Cerebellar cortex (tissue), 1 donor: ENCODE measurements around the gene TTC23.
"Not testable (repeated sequence)": the region's sequence is repeated elsewhere in the genome, so short reads cannot be mapped to it uniquely, and the experiment has no call there.

ENCODE experiments used
- DNase-seq: peaks from one replicate; pipeline ENCODE4 v3.0.0-alpha.2; 2015; ENCODE audit warnings: low spot score

Gene TTC23

DNA sequence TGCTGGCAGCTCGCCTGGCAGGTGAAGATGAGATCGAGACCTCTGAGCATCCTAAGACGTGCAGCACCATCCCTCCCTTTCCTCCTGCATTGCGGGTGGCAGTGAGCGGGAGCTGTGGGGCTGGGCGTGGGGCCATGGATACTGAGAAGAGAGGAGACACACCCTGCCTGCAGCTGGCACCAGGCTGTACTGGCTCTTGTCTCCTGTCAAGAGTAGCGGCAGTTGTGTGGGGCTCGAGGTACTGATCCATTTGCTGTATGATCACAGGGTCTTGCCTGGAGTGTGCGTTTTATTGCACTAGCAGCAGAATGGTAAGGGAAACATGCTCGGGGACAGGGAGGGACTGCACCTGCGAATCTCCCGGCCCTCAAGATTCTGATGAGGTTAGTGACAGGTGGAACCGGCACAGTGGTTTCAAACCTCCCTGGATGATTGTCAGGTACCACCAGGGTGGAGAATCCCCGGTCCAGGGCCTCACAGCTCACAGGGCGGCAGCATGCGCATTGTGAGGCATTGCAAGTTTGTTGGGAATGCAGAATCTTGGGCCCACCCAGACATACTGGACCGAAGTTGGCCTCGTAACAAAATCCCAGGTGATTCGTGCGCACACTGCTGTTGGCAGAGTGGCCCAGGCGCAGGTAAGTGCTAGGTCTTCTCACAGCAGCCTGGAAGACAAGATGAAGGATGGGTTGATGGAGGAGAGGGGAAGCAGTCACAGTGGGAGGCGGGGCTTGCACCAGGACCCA, 130.4 kb downstream of the TTC23 start:
- no peak for DNase-seq

DNA sequence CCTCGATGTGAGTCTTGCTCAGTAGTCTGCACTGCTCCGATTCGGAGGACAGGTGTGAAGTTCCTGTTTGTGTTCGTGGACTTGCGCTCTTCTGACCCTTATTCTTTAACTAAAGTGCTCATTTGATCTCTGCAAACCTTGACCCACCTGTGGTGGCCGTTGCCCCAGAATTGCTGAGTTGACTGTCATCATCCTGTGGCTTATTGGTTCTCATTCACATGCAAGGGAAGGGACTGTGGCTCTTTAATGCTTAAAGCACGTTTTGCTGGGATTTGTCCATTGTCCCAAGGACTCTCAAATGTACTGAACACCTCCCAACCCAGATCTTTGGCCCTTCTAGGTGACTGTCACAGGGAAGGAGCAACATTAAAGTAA, 131.1 kb downstream of the TTC23 start:
- no peak for DNase-seq

DNA sequence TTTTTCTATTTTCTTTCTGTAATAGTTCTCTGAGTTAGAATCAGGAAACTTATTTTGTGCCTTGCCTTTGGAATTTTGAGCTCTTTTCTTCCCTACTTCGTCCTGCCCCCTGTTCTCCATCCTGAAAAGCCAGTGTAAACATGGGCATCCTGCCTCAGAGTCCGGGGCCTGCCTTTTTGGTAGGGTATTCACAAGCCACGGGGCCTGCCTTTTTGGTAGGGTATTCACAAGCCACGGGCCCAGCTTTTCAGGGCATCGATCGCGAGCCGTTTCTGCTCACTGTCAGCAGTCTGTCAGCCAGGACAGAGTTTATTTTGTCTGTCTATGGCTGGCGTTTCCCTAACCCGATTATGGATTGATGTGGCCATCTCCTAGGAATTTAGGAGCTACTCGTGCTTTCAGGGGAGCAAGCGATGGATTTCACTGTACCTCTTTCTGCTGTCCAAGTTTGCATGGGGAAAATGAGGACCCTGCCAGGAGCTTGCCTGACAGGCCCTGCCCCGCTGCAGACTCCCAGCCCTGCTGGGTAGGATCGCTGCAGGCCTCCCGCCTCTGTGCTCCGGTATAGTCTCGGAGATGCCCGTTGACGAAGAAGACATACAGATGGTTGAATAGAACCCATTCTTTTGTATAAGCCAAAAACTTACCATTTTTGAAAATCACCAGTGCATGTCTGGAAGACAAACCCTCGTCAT, 131.7 kb downstream of the TTC23 start:
- no peak for DNase-seq

DNA sequence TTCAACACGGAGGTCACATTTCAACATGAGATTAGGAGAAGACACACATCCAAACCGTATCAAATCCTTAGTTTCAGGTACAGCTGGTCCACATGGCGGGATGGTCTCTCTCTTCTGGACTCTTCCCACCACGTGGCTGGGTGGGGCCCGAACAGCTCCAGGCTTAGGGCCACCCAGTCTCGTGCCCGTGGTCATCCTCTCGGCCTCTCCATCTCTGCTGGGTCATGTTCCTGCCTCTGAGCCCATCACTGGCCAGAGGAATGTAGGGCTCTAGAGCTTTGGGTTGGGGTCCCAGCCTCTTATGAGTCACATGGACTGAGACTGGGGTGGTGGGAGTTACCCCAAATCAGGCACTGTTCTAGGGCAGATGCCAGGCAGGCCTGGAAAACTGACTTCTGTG, 132.3 kb downstream of the TTC23 start:
- no peak for DNase-seq

DNA sequence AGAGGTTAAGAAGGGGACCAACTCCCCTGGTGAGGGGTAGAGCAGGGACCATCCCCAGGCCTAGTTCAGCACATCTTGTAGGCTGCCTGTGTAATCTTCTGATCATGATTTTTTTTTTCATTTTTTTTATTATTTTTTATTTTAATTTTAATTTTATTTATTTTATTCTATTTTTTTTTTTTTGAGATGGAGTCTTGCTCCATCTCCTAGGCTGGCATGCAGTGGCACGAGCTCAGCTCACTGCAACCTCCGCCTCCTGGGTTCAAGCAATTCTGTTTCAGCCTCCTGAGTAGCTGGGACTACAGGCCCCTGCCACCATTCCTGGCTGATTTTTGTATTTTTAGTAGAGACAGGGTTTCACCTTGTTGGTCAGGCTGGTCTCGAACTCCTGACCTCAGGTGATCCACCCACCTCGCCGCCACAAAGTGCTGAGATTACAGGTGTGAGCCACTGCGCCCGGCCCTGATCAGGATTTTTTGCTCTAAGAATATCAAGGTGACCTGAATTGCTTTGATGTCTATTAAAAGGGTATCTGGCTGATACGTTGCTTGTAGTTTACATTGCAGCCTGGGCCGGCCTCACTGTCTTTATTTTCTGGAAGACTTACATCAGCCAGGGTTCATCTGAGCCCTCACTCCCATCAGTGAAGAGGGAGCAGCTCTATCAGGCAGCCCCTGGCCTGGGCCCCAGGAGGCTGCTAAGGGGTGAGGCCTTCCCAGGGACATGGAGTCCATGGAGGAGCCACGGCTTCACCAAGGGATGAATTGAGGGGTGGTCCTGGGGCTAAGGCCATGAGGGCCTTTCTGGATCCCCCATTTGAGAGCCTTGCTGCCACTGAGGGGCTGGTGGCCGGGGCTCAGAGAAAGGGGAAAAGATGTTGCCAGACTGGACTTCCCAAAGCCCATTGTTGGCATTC, 133.8 kb downstream of the TTC23 start:
- DNase-seq: no peak

DNA sequence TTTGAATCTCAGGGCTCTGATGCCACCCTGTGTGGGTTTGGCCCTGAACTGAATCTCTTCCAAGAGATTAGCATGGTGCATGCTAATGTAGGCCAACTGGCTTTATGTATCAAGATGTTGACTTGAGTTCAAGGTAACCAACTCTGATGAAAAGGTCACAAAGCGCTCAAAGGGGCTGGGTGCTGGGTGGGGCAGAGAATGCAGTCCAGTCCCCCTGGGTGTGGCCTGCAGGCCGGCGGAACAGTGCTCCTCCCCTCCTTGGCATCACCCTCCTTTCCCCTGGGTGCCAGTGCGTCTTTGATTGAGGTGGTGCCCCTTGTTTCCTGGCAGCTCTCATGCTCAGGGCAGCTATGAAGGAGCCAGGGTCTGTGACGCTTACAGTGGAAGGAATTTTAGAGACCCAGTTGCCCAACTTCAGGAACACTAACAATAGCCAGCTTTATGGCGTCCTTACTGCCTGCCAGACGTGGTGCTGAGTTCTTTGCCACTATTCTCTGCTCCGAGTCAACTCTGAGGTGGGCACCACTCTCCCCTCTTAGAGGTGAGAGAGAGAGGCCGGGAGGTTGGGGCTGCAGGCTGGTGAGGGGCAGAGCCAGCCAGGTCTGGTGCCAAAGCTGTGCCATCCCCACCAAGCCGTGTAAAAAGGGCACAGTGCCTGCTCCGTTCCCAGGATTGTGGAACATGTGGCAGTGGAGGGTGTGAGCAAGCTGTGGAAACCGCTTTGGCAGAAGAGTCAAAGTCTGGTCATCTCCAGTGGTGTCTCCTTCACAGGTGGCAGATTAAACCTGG, 134.7 kb downstream of the TTC23 start:
- no peak for DNase-seq

DNA sequence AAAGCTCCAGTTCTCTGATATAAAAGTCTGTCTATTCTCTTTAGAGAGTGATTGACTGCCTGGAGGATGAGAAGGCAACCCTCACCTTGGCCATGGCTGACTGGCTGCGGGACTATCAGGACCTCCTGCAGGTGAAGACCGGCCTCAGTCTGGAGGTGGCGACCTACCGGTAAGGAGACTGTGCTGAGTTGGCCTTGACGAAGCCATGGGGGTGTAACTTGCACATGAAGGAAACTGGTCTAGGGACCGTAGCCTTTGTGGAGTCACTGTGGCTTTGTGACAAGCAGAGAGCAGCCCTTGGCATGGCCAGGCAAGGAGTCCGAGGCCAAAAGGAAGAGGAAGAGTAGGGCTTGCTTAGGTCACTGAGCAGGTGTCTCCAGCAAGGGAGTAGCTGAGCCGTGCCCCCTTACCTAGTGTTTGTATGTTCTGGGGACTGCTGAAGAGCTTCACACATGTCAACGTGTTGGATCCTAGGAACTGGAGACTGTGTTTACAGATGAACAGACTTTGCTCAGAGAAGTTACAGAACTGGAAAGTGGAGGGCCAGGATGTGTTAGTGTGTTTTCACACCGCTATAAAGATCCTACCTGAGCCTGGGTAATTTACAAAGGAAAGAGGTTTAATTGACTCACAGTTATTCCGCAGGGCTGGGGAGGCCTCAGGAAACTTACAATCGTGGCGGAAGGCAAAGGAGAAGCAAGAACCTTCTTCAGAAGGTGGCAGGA, 135.7 kb downstream of the TTC23 start:
- no peak for DNase-seq

DNA sequence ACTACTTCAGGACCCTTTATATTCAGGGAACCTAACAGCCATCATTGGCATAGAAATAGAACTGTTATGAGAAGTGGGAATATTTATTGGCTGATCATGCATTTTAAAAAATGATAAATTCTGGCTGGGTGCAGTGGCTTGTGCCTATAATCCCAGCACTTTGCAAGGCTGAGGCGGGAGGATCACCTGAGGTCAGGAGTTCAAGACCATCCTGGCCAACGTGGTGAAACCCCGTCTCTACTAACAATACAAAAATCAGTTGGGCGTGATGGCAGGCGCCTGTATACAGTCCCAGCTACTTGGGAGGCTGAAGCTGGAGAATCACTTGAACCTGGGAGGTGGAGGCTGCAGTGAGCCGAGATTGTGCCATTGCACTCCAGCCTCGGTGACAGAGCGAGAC, 137.7 kb downstream of the TTC23 start:
- not testable (repeated sequence) for DNase-seq

DNA sequence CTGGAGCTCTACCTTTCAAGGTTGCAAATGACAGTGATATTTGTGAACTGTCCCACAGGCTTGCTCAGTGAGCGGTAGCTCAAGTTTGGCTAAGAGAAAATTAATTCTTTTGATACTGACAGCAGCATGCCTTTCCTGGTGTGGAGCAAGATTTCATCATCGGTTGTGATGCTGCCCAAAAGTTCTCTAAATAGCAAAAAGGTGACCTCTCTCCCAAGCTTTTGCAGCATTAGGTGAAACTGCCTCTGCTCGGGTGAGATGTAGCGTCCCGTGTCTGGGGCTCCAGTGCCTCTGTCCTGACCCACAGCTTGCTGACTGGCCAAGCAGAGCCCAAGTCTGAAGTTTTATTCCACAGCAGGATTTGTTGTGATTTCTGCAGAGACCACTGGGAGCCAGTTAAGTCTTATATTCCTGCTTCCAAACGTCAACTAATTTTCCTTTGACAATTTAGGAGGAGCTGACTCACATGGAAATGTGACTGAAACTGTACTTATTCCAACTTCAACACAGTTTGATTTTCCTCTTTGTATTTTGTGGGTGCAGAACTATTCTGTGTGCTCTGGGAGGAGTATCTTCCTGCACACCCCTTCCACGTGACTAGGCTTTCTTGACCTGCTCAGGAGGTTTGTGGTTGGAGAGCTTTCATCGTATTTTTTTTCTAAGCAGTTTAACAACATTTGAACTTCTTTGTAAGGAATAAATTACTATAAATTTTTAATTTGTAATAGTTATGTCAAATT, 138.6 kb downstream of the TTC23 start:
- DNase-seq: no peak

DNA sequence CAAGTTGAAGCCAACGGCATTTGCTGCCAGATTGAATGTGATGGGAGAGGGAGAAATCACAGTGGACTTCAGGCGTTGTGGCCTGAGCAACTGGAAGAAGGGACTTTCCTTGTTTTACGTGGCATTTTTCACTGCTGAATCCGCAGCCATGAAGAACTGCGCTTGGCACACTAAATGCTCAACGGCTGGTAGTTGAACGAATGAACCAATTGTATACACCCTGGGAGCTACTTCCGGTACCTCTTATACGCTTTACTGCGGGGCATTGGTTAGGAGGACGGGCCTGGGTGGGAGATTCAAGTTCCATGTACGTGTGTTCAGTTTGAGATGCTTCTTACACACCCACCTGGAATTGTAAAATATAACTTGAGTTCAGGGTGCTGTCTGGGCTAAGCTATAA, 139.3 kb downstream of the TTC23 start:
- no peak for DNase-seq

DNA sequence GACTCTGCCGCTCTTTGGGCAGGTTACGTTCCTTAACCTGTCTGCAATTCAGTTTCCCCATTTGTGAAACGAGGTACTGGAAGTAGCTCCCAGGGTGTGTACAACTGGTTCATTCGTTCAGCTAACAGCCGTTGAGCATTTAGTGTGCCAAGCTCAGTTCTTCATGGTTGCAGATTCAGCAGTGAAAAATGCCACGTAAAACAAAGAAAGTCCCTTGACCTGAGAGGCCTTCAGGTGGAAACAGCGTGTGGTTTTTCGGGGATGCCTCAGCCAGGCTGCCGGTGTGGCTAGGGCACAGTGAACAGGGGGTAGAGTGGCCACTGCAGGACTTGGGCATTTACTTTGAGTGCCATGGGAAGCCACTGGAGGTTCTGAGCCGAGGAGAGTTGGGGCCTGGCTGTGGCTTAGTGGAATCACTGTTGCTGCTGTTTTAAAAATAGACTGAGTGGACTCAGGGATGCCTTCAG, 139.8 kb downstream of the TTC23 start:
- DNase-seq: no peak

DNA sequence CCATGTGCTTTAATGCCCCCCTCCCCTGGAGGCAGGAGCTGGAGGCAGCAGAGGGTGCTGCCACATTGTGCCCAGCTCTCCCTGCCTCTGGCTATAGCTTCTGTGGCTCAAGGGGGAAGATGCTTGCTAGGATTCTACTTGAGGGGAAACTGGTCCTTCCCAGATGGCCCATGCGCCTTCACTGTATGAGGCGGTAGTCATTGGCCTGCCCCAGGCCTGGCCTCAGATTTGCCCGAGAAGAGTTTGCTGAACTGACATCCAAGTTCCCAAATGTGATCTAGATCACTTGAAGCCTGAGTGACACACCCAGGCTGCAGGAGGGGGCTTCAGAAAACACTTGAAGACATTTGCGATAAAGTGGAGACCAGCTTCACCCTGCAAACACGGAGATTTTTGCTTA, 140.4 kb downstream of the TTC23 start:
- no peak for DNase-seq

DNA sequence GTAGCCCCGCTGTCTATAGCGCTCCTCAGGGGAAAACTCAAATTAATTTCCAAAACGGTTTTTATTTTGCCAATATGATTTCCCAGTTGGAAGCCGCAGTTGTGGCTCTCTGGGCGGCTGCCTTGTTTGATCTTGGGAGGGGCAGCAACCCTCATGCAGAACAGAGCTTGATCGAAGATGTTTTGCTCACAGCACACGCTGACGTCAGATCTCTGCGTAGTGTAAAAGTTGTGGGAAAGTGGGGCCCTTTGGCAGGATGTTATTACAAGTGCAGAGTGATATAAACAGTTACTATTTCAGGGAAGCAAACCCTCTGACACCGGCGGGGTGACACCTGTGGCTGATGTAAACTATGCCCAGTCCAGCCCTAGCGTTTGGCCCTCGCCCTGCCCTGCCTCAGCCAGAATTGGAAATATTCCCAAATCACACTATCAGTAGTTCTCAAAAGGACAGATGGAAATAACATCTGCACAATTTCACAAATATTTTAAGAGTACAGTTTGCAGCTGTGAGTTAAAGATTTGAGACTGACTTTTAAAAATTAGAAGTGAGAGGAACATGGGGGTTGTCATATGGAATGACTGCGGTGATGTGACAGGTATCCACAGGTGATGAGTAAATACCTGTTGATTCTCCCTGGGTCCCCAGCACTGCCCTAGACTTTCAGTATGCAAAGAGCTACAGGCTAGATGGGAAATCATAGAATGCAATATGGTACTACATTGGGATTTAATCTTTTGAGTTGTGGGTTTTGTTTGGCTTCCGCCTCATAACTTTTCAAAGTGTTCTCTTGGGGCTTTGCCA, 142.8 kb downstream of the TTC23 start:
- no peak for DNase-seq

DNA sequence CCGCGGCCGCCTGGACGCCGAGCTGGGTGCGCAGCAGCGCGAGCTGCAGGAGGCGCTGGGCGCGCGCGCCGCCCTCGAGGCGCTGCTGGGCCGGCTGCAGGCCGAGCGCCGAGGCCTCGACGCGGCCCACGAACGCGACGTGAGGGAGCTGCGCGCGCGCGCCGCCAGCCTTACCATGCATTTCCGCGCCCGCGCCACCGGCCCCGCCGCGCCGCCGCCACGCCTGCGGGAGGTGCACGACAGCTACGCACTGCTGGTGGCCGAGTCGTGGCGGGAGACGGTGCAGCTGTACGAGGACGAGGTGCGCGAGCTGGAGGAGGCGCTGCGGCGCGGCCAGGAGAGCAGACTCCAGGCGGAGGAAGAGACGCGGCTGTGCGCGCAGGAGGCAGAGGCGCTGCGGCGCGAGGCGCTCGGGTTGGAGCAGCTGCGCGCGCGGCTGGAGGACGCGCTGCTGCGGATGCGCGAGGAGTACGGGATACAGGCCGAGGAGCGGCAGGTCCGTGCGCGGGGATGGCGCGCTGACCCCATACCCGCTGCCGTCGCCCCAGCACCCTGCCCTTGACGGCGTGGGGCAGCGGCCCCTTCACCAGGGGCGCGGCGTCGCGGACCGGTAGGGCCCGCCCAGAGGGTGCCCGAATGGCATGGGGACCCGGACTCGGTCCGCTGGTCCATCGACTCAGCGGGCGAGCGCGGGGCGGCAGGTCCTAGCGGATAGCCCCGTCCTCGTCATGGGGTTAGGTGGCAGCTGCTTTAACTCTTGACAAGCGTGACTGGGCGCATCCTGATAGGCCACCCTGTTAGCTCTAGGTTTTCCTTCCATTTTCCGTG, 143.7 kb downstream of the TTC23 start:
- no peak for DNase-seq

DNA sequence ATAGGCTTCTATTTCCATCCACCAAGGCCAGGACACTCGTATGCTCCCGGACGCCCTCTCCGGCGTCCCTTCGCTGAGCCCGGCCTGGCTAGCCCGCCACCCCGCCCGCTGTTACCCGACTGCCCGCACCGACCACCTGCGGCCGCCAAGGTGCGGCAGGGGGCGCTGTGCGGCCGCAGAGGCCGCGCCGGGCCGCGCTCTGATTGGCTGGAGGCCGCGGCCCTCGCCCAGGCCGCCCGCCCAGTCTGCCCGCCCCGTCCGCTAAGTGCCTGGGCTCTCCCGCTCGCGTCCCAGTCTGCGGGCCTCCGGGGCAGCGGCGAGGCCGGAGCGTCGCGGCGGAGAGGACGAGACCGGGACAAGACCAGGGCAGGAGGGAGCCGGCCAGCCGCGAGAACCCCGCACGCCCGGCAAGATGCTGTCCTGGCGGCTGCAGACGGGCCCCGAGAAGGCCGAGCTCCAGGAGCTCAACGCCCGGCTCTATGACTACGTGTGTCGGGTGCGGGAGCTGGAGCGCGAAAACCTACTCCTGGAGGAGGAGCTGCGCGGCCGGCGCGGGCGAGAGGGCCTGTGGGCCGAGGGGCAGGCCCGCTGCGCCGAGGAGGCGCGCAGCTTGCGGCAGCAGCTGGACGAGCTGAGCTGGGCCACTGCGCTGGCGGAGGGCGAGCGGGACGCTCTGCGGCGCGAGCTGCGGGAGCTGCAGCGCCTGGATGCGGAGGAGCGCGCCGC, 144.4 kb downstream of the TTC23 start, which contains the start of gene SYNM:
Gene SYNM, plus strand, starts transcription at position 293 of the 726 bp plus-strand sequence. Its CDS starts 120 bp downstream, at position 413.
- DNase-seq: peak; percentile 62

DNA sequence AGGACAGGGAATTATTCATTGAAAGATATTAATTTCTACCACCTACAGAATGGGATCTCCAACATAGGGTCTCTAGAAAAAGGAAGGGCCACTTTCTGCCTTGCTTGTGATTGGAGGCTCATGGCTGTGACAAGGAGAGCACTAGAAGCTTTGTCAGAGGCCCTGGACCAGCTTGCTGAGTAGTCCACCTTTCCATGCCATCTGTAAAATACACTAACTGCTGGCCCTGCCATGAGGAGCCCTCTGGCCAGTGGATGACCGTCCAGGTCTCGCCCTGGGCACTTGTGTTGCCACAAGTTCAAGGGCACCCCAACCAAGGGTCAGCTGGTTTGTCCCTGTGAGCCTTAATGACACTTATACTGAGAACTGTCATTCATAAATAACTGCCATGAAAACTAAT, 146.1 kb downstream of the TTC23 start:
- no peak for DNase-seq

DNA sequence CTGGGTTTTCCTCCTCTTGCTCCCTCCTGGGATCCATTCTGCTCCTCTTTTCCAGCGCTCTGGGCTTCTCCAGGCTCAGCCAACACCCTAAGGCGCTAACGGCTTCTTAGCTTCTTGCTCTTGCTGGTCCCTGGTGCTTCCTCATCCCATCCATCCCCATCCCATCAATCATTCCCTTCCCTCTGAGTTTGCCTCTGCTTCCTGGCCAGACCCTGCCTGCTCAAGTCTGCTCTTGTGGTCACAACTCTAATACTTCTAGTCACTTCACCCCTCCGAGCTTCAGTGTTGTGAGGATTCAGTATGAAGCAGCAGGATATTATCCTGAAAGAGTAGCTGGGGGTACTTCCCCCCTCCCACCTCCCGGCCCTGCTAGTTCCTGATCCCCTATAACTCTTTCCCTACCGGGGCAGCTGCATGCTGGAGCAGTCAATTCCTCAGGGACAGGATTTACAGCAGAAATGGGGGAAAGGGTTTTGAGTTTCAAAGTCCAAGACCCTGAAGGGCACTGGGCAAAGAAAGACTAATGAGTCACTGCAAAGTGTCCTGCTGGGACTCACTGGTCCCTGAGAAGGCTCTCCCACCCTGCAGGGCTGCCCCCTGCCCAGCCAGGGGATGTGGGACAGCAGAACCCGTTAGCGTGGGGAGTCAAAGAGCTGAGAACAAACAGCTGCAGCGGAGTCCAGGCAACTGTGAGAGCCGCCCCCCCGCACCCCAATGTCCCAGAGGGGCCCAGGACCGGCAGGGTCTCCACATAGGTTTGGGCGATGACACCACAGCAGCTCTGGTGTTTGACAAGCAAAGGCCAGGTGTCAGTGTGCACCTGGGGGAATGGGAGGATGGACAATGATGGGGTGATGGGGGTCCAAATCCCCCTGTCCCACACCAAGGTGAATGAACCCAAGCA, 146.8 kb downstream of the TTC23 start:
- DNase-seq: no peak
